C4-2B (cell line): ENCODE results near the gene MYCBPAP.

ENCODE experiments used
- CTCF ChIP-seq: fragments of 450-650 bp; conservative IDR thresholded peaks from 2 replicates; pipeline ENCODE4 v1.5.1; 2017; ENCODE audit warnings: mild to moderate bottlenecking
- ZFX ChIP-seq: fragments of 450-650 bp; IDR thresholded peaks from 2 replicates; pipeline ENCODE4 v1.6.1; 2017

GRCh38 chr17:50527949-50528474, 19.8 kb downstream of the MYCBPAP start:
- TF ChIP-seq CTCF (no peak), ZFX (no peak)
